CD4-positive, alpha-beta T cell treated with Interleukin-4 for 1 hour (primary cell): ENCODE measurements around the gene BCAT1.
"Not testable (repeated sequence)": the region's sequence is repeated elsewhere in the genome, so short reads cannot be mapped to it uniquely, and the experiment has no call there.

ENCODE experiments used
- DNase-seq, 2 donors: peaks; one replicate each; pipeline ENCODE4 v3.0.0-alpha.2; 2020 to 2022

Gene BCAT1

GRCh38 chr12:24851341-24851740, 97.6 kb downstream of the BCAT1 start:
- DNase-seq = no peak

GRCh38 chr12:24850496-24850895, 98.4 kb downstream of the BCAT1 start:
- DNase-seq = no peak

- no peak for DNase-seq
These were observed 99.9 kb downstream of the BCAT1 start for GRCh38 chr12:24848941-24849477.

GRCh38 chr12:24846689-24847088, 102.2 kb downstream of the BCAT1 start:
- DNase-seq = no peak

- DNase-seq = no peak
These were observed 103.3 kb downstream of the BCAT1 start for GRCh38 chr12:24845615-24846014.

GRCh38 chr12:24840046-24840800, 108.7 kb downstream of the BCAT1 start:
- no peak for DNase-seq

GRCh38 chr12:24839268-24839791, 109.6 kb downstream of the BCAT1 start:
- peak in 1 of 2 donors; percentile 15 for DNase-seq

GRCh38 chr12:24838531-24838950, 110.4 kb downstream of the BCAT1 start:
- no peak for DNase-seq

GRCh38 chr12:24835377-24835776, 113.5 kb downstream of the BCAT1 start:
- no peak for DNase-seq

GRCh38 chr12:24833513-24833912, 115.4 kb downstream of the BCAT1 start:
- DNase-seq = no peak

GRCh38 chr12:24823808-24824515, 124.9 kb downstream of the BCAT1 start:
- no peak for DNase-seq

GRCh38 chr12:24822121-24822899, 126.6 kb downstream of the BCAT1 start:
- DNase-seq = no peak

GRCh38 chr12:24821691-24822090, 127.2 kb downstream of the BCAT1 start:
- no peak for DNase-seq

- DNase-seq = no peak
These were observed 128.0 kb downstream of the BCAT1 start for GRCh38 chr12:24820872-24821271.

GRCh38 chr12:24818351-24818750, 130.6 kb downstream of the BCAT1 start:
- DNase-seq = no peak

- no peak for DNase-seq
These were observed 133.8 kb downstream of the BCAT1 start for GRCh38 chr12:24815114-24815423.

GRCh38 chr12:24814379-24815113, 134.4 kb downstream of the BCAT1 start:
- DNase-seq = peak in 1 of 2 donors; percentile 28

GRCh38 chr12:24810378-24810777, 138.5 kb downstream of the BCAT1 start:
- no peak for DNase-seq

GRCh38 chr12:24809306-24809705, 139.6 kb downstream of the BCAT1 start:
- not testable (repeated sequence) for DNase-seq

- DNase-seq = no peak
These were observed 140.2 kb downstream of the BCAT1 start for GRCh38 chr12:24808651-24809050.

GRCh38 chr12:24806386-24806785, 142.5 kb downstream of the BCAT1 start:
- no peak for DNase-seq
